Measurements from ENCODE around the gene AMOT.

The AMOT gene

DNA sequence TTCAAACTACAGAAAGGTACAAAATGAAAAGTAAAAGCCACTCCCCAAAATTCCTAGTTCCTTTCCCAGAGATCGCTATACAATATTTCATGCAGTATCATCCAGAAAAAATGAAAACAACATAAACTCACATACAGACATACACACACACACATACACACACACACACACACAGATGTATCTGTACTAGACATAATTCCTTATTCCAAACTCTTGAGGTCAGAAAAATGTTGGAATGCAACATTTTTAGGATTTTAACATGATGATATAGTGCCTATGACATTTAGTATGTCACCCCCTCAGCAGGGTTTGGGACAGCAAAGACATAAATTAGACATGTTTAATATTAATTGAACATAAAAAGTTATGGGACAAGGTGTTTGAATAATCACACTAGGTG lies 87.5 kb downstream of the AMOT start:
- Histone ChIP-seq H3K4me1 (no peaks in the 10 kb centered on the region), H3K9me3 (no peaks in the 10 kb centered on the region), H3K4me3 (no peak overlapping the region), H3K27me3 (no peaks in the 10 kb centered on the region), H3K36me3 (no peaks in the 10 kb centered on the region), H3K27ac (no peak overlapping the region)
- DNase-seq = no peak
- TF ChIP-seq CTCF (IDR thresholded peaks at IDR 0.05) = no peak
- intact Hi-C loops (cut with DNase I; ENCODE audit: low total_unique reads) = no loop called here

GRCh38 chrX:112751076-112751475 lies 89.6 kb downstream of the AMOT start:
- no peaks in the 10 kb centered on the region for H3K36me3 ChIP-seq
- H3K4me3 ChIP-seq = no peak overlapping the region
- no peak overlapping the region for H3K27ac ChIP-seq
- intact Hi-C loops (cut with DNase I; ENCODE audit: low total_unique reads) = no loop called here
- no peaks in the 10 kb centered on the region for H3K27me3 ChIP-seq
- TF ChIP-seq CTCF (IDR thresholded peaks at IDR 0.05) = no peak
- no peaks in the 10 kb centered on the region for H3K9me3 ChIP-seq
- no peaks in the 10 kb centered on the region for H3K4me1 ChIP-seq
- no peak for DNase-seq

DNA sequence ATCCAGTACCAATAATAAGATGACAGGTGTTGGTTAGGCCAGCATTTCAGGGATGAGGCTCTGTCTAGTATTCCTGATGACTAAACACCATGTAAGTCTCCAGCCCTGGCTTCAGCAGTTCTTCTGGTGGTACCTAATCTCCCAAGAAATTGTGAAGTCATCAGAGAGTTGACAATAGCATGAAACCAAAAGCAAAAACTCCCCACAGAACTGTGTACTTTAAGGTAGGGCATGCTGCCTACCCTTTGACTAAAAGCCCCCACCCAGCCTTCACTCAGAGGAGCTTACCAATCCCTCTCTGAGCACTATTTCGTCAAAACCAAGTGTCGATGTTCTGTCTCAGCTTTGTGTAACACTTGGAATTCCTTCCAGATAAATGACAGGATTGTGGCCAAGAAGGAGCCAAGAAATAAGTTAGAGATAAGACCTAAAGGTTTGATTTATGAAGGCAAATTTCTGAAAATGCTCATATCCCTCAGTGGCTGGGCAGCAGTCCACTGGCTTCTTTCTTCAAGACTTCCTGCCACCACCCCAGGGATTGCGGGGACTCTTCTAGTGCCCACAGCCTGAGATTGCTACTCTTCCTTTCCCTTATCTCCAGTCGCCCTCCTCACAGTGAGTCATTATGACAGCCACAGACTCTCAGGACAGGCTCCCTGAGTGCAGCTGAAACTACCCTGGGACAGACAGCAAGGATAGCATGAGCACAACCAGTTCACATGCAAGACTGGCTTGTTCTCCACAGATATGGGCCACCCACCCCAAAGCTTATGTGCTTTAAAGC lies 93.6 kb downstream of the AMOT start:
- Histone ChIP-seq H3K4me1 (no peaks in the 10 kb centered on the region), H3K27ac (no peak overlapping the region), H3K9me3 (no peaks in the 10 kb centered on the region), H3K36me3 (no peaks in the 10 kb centered on the region), H3K4me3 (no peak overlapping the region), H3K27me3 (no peaks in the 10 kb centered on the region)
- TF ChIP-seq CTCF (IDR thresholded peaks at IDR 0.05) = no peak
- no peak for DNase-seq
- intact Hi-C loops (cut with DNase I; ENCODE audit: low total_unique reads) = no loop called here

- H3K9me3 ChIP-seq = no peaks in the 10 kb centered on the region
- H3K36me3 ChIP-seq = no peaks in the 10 kb centered on the region
- H3K4me1 ChIP-seq = no peaks in the 10 kb centered on the region
- H3K27ac ChIP-seq = no peak overlapping the region
- no peak for TF ChIP-seq CTCF (IDR thresholded peaks at IDR 0.05)
- intact Hi-C loops (cut with DNase I; ENCODE audit: low total_unique reads) = no loop called here
- H3K4me3 ChIP-seq = no peak overlapping the region
- no peak for DNase-seq
- no peaks in the 10 kb centered on the region for H3K27me3 ChIP-seq
Measured at GRCh38 chrX:112738347-112739033, 102.1 kb downstream of the AMOT start.

- no peaks in the 10 kb centered on the region for H3K36me3 ChIP-seq
- no peak for DNase-seq
- H3K27me3 ChIP-seq = no peaks in the 10 kb centered on the region
- H3K27ac ChIP-seq = no peak overlapping the region
- TF ChIP-seq CTCF (IDR thresholded peaks at IDR 0.05) = no peak
- H3K9me3 ChIP-seq = peaks cover 0 to 2% (median 0%) of the 10 kb centered on the region in 3 donors
- no peaks in the 10 kb centered on the region for H3K4me1 ChIP-seq
- no peak overlapping the region for H3K4me3 ChIP-seq
- intact Hi-C loops (cut with DNase I; ENCODE audit: low total_unique reads) = no loop called here
Measured at GRCh38 chrX:112736310-112736709, 104.3 kb downstream of the AMOT start.
